IPS DF 4.7 (cell line): ENCODE measurements around the gene CBLB.
"Not testable (repeated sequence)": the region's sequence is repeated elsewhere in the genome, so short reads cannot be mapped to it uniquely, and the experiment has no call there.

Experiments
- DNase-seq: peaks from one replicate; pipeline ENCODE4 v3.0.0-alpha.2; 2013; ENCODE audit warnings: low spot score; ENCODE audit errors: extremely low read depth

The CBLB gene

DNA sequence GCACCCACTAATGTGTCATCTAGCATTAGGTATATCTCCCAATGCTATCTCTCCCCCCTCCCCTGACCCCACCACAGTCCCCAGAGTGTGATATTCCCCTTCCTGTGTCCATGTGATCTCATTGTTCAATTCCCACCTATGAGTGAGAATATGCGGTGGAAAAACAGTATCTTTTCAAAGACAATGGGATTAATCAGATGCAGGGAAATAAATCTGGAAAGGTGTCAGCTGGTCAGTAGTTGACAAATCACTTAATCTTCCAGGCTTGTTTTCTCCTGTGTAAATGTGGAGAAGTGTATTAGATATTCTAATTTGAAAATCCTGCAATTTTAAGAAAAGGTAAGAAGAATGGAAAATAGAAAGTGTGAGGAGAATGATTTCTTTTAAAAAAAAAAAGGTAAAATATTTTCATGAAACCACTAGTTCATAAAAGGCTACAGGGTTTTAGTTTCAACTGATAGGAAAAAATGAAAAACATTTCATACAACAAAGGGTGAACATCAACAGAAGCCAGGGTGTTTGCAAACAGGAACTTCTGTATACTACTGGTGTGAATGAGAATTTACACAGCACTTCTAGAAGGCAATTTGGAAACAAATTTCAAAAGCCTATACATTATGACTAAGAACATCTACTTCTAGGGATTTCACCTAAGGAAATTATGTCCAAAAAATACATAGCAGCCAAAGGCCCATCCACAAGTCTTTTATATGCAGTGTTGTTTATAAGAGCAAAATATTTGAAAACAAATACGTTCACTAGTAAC is 113.5 kb downstream of the CBLB start:
- no peak for DNase-seq

- no peak for DNase-seq
These were observed 115.9 kb downstream of the CBLB start for GRCh38 chr3:105752791-105753415.

DNA sequence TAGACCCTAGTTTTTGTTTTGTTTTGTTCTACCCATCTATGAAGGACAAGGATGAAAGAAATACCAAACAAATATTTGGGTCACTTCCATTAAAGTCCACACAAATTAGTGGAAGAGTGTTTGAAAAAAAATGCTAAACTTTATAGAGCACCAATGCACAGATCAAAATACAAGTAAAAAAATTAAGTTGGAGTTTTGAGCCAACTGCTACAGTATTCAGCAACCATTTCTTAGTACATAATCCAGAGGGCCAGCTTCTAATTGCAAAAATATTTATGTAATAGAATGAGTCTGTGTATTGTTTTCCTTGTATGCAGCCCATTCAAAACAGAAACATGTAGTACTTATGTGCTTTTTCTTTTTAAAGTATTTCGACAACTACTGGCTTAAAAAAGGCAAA is 121.1 kb downstream of the CBLB start:
- no peak for DNase-seq

GRCh38 chr3:105747060-105747541 is 121.7 kb downstream of the CBLB start:
- no peak for DNase-seq

- no peak for DNase-seq
These were observed 122.4 kb downstream of the CBLB start for GRCh38 chr3:105746231-105746996.

GRCh38 chr3:105745046-105745445 is 123.8 kb downstream of the CBLB start:
- DNase-seq = no peak

DNA sequence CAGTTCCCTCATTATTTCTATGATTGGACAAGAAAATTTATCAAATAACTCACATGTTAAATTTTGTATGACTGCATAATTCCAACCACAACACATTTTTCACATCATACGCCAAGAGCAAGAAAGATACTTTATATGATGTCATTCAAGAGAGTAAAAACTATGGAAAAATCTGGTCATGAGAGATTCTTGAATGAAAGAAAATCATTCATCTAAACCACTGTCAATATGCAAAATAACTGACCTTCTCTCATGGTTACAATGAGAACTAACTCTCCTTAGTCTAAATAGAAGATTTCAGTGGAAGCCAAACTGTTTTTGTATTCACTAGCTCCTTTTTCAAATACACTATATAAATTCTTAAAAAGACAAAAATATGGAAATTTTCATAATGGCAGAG is 124.6 kb downstream of the CBLB start:
- no peak for DNase-seq

DNA sequence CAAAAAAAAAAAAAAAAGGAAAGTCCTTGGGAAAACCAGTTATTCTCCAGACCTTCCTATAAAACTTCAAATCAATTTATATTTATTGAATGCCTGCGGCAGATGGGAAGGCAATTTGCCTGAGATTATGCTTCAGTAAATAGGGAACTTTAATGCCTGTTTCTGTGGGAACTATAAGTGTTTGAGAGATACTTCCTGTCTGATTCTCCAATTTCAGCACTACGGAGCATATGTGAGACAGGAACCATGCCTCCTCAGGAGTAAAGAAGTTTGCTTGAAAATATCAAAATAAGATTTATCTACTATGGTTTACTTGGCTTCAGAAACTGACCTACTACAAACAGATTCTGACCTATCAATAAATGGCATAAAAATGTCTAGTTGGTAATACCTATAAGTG is 135.5 kb downstream of the CBLB start:
- DNase-seq = no peak

DNA sequence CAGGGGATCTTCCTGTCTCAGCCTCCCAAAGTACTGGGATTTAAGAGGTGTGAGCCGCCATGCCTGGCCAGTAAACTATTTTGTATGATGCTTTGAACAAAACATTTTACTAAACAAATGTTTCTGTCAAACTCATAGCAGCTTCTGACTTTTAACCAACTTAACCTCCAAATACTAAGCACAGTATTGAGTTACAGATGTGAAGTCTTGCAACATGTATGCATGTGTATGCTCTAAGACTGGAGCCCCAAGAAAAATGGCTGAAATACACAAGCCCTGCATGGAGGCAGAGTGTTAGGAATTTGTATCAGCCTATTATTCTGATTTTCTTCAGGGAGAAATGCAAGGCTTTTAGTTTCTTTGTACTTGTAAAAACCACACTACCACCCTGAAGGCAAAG is 137.1 kb downstream of the CBLB start:
- DNase-seq = no peak

DNA sequence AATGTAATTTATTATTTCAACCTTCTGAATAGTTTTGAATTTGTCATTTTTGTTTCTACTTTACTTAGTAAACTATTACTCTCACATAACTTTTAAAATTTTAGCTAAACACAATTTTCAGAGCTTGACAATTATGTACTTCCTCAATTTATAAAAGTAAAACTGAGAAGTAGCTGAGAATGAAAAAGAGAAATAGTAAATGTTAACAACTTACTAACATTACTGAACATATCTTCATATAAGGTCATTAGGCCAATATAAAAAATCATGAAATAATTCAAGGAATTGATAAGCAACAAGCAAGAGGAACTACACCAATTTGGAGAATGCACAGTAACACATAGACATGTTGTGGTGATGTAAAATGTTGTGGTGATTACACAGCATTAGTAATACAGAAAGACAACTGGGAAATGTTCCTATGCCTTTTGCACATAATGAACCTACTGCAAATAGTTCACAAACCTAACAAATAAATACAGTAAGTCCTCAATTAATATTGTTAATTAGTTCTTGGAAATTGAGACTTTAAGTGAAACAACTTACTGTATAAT is 137.9 kb downstream of the CBLB start:
- no peak for DNase-seq

DNA sequence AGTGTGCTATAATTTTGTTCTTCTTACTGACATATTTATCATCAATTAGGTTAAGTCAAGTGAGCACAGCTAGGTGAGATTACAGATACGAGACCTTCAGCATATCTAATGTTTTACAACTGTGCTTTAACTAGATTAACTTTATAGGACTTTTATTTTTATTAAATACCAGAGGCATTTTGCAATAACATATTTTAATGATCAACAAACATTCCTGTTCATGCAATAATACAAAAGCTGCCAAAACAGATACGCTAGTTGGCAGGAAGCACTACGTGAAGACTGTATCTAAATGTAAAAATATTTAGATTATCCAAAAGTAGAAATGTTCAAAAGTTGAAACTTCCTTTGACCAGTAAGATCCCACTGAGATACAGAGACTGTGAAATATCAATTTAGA is 139.1 kb downstream of the CBLB start:
- DNase-seq = no peak

DNA sequence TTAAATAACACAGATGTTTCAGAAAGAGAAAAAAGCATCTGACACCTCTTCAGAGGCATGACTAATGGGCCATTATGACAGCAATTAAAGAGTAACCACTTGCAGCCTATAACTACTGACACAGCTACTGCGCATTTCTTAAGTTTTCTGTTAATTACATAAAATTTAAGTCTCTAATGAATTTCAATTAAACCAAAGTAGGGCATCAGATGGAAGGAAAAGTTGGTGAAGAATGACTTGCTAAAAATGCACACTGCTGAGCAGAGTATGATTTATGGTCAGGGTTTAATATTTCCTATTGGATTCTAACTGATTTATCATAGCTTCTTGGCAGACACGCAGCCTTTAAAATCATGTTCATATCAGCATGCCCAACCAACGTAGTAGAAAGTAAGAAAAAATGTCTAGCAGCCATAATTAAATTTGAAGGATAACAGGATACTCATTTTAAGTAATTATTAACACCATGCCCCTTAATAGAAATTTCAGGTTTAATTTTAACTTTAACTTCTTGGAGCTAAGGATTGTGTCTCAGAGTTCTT is 140.0 kb downstream of the CBLB start:
- DNase-seq = no peak

GRCh38 chr3:105727036-105727435 is 141.8 kb downstream of the CBLB start:
- DNase-seq = not testable (repeated sequence)

- no peak for DNase-seq
These were observed 145.8 kb downstream of the CBLB start for GRCh38 chr3:105722943-105723556.

- no peak for DNase-seq
These were observed 149.0 kb downstream of the CBLB start for GRCh38 chr3:105719791-105720190.

DNA sequence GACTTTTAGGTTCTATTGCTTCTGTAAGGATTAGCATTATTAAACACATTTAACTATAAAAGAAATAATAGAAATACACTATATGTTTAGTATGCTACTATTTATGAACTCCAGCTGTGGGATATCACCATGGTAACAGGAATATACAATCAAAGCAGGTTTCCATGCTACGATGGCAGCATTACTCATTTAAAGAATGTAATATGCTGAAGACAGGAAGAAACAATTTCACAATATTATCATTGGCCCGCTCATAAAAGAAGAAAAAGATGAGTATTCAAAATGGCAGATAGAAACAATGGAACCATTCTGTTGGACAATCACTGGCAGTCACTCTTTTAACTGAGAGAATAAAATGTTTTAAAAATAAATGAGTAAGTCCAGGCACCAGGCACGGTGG is 153.4 kb downstream of the CBLB start:
- DNase-seq = no peak

DNA sequence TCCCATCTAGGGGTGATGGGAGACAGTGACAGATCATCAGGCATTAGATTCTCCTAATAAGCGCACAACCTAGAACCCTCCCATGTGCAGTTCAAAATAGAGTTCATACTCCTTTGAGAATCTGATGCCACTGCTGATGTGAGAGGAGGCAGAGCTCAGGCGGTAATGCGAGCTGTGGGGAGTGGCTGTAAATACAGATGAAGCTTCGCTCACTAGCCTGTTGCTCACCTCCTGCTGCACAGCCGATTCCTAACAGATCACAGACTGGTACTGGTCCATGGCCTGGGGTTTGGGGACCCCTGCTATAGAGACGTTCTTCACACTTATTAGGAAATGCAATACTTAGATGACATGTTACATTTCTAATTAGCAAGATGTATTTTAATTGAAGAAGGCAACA is 154.4 kb downstream of the CBLB start:
- no peak for DNase-seq

DNA sequence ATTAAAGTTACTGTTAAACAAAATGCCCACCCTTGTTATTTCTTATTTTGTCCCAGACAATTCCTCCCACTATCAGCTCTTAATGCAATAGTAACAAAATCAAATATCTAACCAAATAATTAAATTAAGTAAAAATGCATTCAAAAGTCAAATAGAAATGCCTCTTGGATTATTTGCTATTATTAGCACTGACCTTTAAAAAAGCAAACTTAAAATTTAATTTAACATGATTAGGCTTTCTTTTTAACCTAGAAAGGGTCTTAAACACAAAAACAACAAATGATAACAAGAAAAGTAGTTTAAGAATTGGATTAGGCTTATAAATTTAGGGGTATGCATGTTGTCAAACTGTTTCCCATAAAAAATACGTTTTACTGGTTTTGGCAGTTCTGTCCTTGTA is 159.8 kb downstream of the CBLB start:
- DNase-seq = no peak

GRCh38 chr3:105707009-105707408 is 161.8 kb downstream of the CBLB start:
- DNase-seq = no peak

- DNase-seq = no peak
These were observed 163.9 kb downstream of the CBLB start for GRCh38 chr3:105704726-105705410.

GRCh38 chr3:105700575-105700974 is 168.2 kb downstream of the CBLB start:
- DNase-seq = no peak
